Measurements from ENCODE around the gene PRCC. TPM values are rescaled to one million over a fixed set of nuclear protein-coding genes. Genes with fewer than 3 reads are reported as not detected.

The PRCC gene
- polyA plus RNA-seq, 2 of the 4 experiments (the other 2 are of a cell fraction): 44.5 to 52.0 TPM

DNA sequence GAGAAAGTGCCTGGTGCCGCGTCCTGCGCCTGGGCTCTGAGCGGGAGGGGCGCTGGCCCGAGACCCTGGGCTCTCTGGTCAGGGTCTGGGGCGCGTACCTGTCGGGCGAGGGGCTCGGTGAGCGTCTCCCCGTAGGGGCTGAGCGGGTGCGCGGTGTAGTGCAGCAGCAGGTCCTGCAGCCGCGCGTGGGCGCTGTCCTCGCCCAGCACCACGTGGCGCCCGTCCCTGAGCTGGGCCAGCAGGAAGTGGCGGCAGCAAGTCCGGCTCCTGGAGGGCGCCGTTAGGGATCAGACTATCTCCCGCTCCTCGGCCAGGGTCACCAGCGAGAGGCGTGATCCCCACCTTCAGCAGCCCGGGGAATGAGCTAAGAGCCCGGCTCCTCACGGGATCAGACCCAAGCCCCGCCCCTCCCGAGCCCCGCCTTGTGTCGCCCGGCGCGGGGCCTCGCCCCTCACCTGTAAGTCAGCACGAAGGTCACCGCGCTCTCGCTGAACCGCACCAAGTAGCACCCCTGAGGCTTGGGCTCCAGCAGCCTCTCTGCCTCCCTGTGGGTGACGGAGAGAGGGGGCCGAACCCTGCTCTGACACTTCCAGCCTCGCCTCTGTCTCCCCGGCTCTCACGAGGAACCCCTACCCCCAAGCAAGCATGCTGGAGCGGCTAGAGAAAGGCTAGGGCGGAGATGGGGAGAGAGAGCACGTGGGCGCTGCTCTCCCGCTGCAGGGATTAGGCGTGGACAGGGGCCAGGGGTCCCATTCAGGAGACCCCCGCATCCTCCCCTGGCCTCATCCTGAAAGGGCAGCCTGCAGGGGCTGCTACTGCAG is 46.6 kb downstream of the PRCC start:
- CTCF ChIA-PET: interaction anchor here (0.6 to 27.2 kb wide), 20 partner anchors 8 to 1398 kb away, joined by 3 to 480 read pairs (median 4); partner anchors contain the start of genes INSRR and NTRK1
- H3K4me3 ChIP-seq: peak overlapping the region; percentile 39
- DNase-seq (ENCODE audit: low read depth in 1 of 2, low spot score in 1 of 2) (peak; percentile 73), FAIRE-seq (no peak), ATAC-seq (peak; percentile 83 to 91)
- peaks cover 24% of the 10 kb centered on the region for H3K4me1 ChIP-seq
- H3K4me2 ChIP-seq: peak overlapping the region; percentile 92
- peak overlapping the region; percentile 76 to 86 for H3K27ac ChIP-seq
- POLR2A ChIA-PET: interaction anchor here (1.0 kb wide), 1 partner anchor 37 kb away, joined by 3 read pairs; no protein-coding TSS in a partner anchor
- no peaks in the 10 kb centered on the region for H3K9me3 ChIP-seq
- 48% methylated on average over 22 of the region's 60 CpGs for WGBS (ENCODE audit: missing lambda C conversion rate)
- TF ChIP-seq HOXB5 (CRISPR knock-in tag; IDR thresholded peaks at IDR 0.05): 0 out of 2 replicates have a peak, but pooled peaks have one; percentile 42
- TF ChIP-seq PHF8 (IDR thresholded peaks at IDR 0.05; ENCODE audit: borderline replicate concordance, low read depth): no peak
- peak; percentile 98 for TF ChIP-seq MYC (IDR thresholded peaks at IDR 0.05; ENCODE audit: borderline replicate concordance, low read length)
- TF ChIP-seq BCL3 (IDR thresholded peaks at IDR 0.05): no peak
- no peak for TF ChIP-seq CBX2 (IDR thresholded peaks at IDR 0.05; ENCODE audit: borderline replicate concordance, low read depth)
- TF ChIP-seq, protein P1, sequence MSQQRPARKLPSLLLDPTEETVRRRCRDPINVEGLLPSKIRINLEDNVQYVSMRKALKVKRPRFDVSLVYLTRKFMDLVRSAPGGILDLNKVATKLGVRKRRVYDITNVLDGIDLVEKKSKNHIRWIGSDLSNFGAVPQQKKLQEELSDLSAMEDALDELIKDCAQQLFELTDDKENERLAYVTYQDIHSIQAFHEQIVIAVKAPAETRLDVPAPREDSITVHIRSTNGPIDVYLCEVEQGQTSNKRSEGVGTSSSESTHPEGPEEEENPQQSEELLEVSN (IDR thresholded peaks at IDR 0.05; ENCODE audit: borderline replicate concordance, low read depth): peak; percentile 98
- TF ChIP-seq RNF2 (IDR thresholded peaks at IDR 0.05; ENCODE audit: borderline replicate concordance, low read depth): no peak
- TF ChIP-seq, protein P2, sequence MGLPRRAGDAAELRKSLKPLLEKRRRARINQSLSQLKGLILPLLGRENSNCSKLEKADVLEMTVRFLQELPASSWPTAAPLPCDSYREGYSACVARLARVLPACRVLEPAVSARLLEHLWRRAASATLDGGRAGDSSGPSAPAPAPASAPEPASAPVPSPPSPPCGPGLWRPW (IDR thresholded peaks at IDR 0.05): no peak
- TF ChIP-seq, protein P3, sequence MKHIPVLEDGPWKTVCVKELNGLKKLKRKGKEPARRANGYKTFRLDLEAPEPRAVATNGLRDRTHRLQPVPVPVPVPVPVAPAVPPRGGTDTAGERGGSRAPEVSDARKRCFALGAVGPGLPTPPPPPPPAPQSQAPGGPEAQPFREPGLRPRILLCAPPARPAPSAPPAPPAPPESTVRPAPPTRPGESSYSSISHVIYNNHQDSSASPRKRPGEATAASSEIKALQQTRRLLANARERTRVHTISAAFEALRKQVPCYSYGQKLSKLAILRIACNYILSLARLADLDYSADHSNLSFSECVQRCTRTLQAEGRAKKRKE (CRISPR knock-in tag; IDR thresholded peaks at IDR 0.05; ENCODE audit: low read depth): peak; percentile 79
- TF ChIP-seq, protein P4, sequence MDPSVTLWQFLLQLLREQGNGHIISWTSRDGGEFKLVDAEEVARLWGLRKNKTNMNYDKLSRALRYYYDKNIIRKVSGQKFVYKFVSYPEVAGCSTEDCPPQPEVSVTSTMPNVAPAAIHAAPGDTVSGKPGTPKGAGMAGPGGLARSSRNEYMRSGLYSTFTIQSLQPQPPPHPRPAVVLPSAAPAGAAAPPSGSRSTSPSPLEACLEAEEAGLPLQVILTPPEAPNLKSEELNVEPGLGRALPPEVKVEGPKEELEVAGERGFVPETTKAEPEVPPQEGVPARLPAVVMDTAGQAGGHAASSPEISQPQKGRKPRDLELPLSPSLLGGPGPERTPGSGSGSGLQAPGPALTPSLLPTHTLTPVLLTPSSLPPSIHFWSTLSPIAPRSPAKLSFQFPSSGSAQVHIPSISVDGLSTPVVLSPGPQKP (IDR thresholded peaks at IDR 0.05; ENCODE audit: low read depth, low read length): no peak
- no peak for TF ChIP-seq HDAC2 (IDR thresholded peaks at IDR 0.05)
- TF ChIP-seq ZFP36 (IDR thresholded peaks at IDR 0.05; ENCODE audit: borderline replicate concordance, partially characterized antibody): no peak
- TF ChIP-seq MAX (IDR thresholded peaks at IDR 0.05): peak; percentile 100
- 0 out of 5 replicates have a peak, but pooled peaks of 1 of the 2 experiments have one; percentile 44 for TF ChIP-seq JUN (IDR thresholded peaks at IDR 0.05)
- TF ChIP-seq GATA3 (IDR thresholded peaks at IDR 0.05; ENCODE audit: borderline replicate concordance): no peak
- no peak for TF ChIP-seq KDM1A (IDR thresholded peaks at IDR 0.05; ENCODE audit: low read depth)
- no peak for TF ChIP-seq NFE2L2 (conservative IDR thresholded peaks at IDR 0.05; ENCODE audit: low read length)
- TF ChIP-seq BHLHE40 (IDR thresholded peaks at IDR 0.05; ENCODE audit: low read depth, low read length): no peak
- TF ChIP-seq FOSB (CRISPR knock-in tag; IDR thresholded peaks at IDR 0.05): no peak
- TF ChIP-seq RAD21 (conservative IDR thresholded peaks at IDR 0.05 in 1 of 2, IDR thresholded peaks at IDR 0.05 in 1 of 2): peak; percentile 13 to 34; a peak in 2 of 5 replicates
- no peak for TF ChIP-seq HEYL (CRISPR knock-in tag; IDR thresholded peaks at IDR 0.05)
- no peak for TF ChIP-seq FOSL2 (IDR thresholded peaks at IDR 0.05)
- TF ChIP-seq FOSL2 (CRISPR knock-in tag; IDR thresholded peaks at IDR 0.05): no peak
- TF ChIP-seq, protein P5, sequence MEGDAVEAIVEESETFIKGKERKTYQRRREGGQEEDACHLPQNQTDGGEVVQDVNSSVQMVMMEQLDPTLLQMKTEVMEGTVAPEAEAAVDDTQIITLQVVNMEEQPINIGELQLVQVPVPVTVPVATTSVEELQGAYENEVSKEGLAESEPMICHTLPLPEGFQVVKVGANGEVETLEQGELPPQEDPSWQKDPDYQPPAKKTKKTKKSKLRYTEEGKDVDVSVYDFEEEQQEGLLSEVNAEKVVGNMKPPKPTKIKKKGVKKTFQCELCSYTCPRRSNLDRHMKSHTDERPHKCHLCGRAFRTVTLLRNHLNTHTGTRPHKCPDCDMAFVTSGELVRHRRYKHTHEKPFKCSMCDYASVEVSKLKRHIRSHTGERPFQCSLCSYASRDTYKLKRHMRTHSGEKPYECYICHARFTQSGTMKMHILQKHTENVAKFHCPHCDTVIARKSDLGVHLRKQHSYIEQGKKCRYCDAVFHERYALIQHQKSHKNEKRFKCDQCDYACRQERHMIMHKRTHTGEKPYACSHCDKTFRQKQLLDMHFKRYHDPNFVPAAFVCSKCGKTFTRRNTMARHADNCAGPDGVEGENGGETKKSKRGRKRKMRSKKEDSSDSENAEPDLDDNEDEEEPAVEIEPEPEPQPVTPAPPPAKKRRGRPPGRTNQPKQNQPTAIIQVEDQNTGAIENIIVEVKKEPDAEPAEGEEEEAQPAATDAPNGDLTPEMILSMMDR (IDR thresholded peaks at IDR 0.05): peak; percentile 59
- TF ChIP-seq USF2 (IDR thresholded peaks at IDR 0.05): peak; percentile 71
- peak; percentile 52 for TF ChIP-seq SMC3 (IDR thresholded peaks at IDR 0.05)
- TF ChIP-seq EHF (CRISPR knock-in tag; IDR thresholded peaks at IDR 0.05): peak; percentile 66; the same call in 1 of the 2 replicates
- TF ChIP-seq RARB (CRISPR knock-in tag; IDR thresholded peaks at IDR 0.05): no peak
- TF ChIP-seq TFCP2L1 (CRISPR knock-in tag; IDR thresholded peaks at IDR 0.05): peak; percentile 41; the same call in 1 of the 2 replicates

Data from A549 (cell line).